Measurements from ENCODE around the gene LYZL1.

Gene LYZL1

DNA sequence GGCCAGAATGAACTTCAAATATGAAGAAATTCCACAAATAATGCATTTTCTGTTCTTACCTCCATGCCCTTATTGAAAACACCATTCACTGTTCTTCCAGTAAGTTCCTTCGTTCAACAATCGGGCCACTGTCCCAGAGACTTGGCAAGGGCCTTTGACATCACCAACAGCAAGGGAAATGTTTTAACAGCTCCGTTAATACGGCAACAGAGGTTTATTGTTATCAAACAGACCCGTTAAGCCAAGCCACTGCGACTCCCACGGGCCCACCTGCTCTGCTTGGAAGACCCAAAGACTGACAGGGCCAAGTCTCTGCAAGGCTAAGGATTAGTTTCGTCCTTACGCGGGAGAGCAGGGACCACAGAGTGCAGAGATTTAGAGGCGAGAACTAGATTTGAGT is 43.4 kb upstream of the LYZL1 start:
- H3K4me3 ChIP-seq (ENCODE audit: low read depth, low read length), result no peak overlapping the region
- TF ChIP-seq, protein P1, sequence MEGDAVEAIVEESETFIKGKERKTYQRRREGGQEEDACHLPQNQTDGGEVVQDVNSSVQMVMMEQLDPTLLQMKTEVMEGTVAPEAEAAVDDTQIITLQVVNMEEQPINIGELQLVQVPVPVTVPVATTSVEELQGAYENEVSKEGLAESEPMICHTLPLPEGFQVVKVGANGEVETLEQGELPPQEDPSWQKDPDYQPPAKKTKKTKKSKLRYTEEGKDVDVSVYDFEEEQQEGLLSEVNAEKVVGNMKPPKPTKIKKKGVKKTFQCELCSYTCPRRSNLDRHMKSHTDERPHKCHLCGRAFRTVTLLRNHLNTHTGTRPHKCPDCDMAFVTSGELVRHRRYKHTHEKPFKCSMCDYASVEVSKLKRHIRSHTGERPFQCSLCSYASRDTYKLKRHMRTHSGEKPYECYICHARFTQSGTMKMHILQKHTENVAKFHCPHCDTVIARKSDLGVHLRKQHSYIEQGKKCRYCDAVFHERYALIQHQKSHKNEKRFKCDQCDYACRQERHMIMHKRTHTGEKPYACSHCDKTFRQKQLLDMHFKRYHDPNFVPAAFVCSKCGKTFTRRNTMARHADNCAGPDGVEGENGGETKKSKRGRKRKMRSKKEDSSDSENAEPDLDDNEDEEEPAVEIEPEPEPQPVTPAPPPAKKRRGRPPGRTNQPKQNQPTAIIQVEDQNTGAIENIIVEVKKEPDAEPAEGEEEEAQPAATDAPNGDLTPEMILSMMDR (IDR thresholded peaks at IDR 0.05; ENCODE audit: borderline replicate concordance, insufficient read depth, low read depth, low read length), result no peak

DNA sequence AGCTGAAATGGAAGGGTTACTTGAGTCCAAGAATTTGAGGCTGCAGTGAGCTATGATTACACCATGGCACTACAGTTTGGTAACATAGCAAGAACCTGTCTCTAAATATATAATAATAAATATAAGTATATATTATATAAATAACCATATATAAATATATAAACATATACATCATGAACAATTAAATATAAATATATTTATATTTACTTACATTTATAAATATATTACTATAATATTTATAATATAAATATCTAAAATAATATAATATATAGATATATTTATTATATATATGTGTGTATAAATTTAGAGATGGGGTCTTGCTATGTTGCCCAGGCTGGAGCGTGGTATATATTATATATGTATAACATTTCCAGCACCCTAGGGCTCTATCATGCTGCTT is 42.4 kb upstream of the LYZL1 start:
- no peak overlapping the region for H3K4me3 ChIP-seq (ENCODE audit: low read depth, low read length)
- TF ChIP-seq, protein P1 (IDR thresholded peaks at IDR 0.05; ENCODE audit: borderline replicate concordance, insufficient read depth, low read depth, low read length), result no peak

DNA sequence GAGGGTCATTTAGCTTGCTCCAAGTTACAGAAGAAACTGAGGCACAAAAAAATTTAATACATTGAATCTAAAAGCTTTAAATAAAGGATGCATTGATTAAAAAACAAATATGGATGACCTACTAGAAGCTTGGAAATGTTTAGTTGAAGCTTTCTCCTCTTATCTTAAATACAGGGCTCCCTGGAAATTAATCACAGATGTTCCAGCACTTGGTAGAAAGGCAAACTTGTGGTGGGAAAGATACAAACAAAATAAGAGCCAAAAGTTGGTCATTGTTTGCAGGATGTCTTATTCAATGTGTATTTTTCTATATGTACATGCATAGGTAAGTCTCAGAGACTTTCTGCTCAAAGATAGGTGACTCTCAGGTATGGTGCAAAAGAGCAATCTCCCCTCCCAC is 40.7 kb upstream of the LYZL1 start:
- H3K4me3 ChIP-seq (ENCODE audit: low read depth, low read length), result no peak overlapping the region
- TF ChIP-seq, protein P1 (IDR thresholded peaks at IDR 0.05; ENCODE audit: borderline replicate concordance, insufficient read depth, low read depth, low read length), result no peak

DNA sequence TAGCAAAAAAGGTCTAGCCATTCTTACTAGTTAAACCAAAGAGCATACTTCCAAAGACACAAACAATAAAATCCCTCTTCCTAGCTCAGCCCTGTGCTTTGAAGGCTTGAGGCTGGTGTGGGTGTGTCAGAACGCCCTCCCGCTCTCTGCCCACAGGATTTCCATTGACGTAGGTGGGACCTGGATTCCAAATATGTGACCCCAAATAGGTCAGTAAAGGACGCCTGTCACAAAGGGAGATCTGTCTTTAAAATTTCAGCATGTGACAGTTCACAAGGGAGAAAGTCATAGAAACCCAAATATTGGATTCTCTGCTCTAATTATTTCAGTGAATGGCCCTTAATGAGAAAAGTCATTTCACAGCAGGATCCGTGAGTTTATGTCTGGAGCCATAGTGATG is 39.9 kb upstream of the LYZL1 start:
- TF ChIP-seq, protein P1 (IDR thresholded peaks at IDR 0.05; ENCODE audit: borderline replicate concordance, insufficient read depth, low read depth, low read length), result no peak
- H3K4me3 ChIP-seq (ENCODE audit: low read depth, low read length), result no peak overlapping the region

DNA sequence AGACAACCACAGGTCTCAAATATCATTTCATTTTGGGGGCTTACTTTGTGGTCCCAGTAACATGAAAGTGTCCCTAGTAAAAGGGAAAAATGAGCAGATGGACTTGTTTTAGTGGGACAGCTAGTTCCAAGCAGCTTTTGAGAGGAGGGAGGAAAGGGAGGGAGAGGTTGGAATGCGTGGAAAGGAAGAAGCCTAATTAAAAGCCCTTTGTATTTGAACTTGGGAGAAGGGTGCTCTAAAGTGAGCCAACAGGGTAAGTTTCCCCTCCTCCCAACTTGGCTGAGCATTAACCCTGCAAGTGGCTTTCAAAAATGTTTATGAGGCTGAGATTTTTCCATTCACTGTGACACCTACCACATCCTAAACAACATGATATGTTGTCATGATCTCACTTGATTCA is 38.8 kb upstream of the LYZL1 start:
- TF ChIP-seq, protein P1 (IDR thresholded peaks at IDR 0.05; ENCODE audit: borderline replicate concordance, insufficient read depth, low read depth, low read length), result no peak
- no peak overlapping the region for H3K4me3 ChIP-seq (ENCODE audit: low read depth, low read length)

DNA sequence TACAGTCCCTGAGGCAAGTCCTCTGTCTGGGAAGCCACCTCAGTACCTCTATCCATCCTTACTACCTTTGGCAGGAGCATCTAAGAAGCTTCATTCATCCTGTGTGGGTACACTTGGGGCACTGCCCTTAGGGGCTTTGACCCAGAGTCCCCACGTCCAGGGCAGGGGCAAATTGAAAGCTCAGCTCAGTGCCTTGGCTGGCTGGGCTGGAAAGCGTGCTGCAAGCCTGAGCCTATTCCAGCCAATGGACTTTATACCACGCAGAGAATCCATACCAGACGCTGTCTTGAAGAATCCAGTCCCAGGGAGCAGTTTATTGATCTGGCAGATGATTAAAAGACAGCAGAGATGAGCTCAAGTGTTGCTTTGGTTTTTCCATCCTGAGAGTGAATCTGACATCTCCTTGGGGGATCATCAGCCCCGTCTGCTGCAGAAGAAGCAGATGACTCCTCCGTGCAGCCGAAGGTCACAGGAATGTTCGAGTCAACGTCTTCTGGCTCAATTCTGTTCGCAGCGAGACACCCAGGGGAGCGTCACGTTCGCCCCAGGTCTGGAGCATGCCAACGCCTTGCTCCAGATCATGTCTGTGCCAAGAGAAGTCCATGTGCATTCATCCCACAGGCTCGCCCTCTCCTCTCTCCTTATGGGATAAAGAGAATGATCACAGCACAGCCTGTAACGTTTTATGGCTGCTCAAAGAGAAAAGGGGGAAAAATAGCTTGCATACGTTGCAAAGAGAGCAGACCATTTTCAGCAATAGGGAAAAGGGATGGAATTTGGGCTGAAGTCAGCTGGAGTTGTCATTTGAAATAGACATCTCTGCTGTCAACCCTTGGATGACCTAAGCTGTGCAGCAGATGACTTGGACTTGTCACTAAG is 35.8 kb upstream of the LYZL1 start:
- TF ChIP-seq, protein P1 (IDR thresholded peaks at IDR 0.05; ENCODE audit: borderline replicate concordance, insufficient read depth, low read depth, low read length), result no peak

DNA sequence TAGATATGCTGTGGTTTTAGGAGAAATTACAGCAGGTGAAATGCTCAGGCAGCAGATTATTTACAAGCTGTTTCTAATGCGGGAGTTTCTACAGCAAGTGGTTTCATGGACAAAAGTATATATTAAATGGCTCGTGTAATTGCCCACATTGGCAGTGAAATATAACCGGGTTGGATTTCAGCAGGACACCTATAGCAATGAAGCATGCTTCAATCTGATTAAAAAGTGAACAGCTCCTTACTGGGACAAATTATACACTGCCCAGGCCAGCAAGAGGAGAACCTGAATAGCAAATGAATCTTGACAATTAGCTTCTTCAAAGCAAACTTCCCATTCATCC is 35.2 kb upstream of the LYZL1 start:
- H3K4me3 ChIP-seq (ENCODE audit: low read depth, low read length), result no peak overlapping the region
- TF ChIP-seq, protein P1 (IDR thresholded peaks at IDR 0.05; ENCODE audit: borderline replicate concordance, insufficient read depth, low read depth, low read length), result no peak

More for the DNA sequence above, 35.8 kb upstream of the LYZL1 start:
- no peak overlapping the region for H3K4me3 ChIP-seq (ENCODE audit: low read depth, low read length)

All from GM12875 (cell line).